Suppressor macrophage treated with lipopolysaccharide for 4 hours (primary cell): ENCODE results near the gene ERVK3-1.
A peak's percentile ranks its signal among the peaks of the same experiment; 100 is the strongest.
"Not testable (repeated sequence)": the region's sequence is repeated elsewhere in the genome, so short reads cannot be mapped to it uniquely, and the experiment has no call there.

ENCODE experiments used
- DNase-seq: peaks from one replicate; pipeline ENCODE4 v3.0.0-alpha.2; 2020

ERVK3-1 gene

GRCh38 chr19:58305065-58305931, at the start of gene ERVK3-1:
TSS of gene ERVK3-1 (plus strand) at chr19:58305377. CDS start at chr19:58312169, 6,792 bp downstream.
- peak; percentile 99 for DNase-seq

GRCh38 chr19:58258259-58258658, 46.9 kb upstream of the ERVK3-1 start:
- DNase-seq, result not testable (repeated sequence)

GRCh38 chr19:58261600-58261967, 43.6 kb upstream of the ERVK3-1 start:
- DNase-seq, result no peak

- no peak for DNase-seq
These were observed 42.9 kb upstream of the ERVK3-1 start for GRCh38 chr19:58261968-58262921.

GRCh38 chr19:58262922-58263296, 42.3 kb upstream of the ERVK3-1 start:
- no peak for DNase-seq

DNA sequence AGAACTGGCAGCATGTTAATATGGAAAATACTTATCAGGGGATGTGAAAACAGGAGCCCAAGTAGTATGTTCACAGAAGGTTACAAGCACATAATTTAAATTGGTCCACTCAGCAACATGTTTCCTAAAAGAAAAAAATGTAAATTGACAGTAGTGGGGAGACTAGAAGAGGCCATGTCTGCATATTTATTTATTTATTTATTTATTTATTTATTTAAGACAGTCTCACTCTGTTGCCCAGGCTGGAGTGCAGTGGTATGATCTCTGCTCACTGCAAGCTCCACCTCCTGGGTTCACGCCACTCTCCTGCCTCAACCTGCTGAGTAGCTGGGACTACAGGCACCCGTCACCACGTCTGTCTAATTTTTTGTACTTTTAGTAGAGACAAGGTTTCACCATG, 40.1 kb upstream of the ERVK3-1 start:
- DNase-seq, result no peak

DNA sequence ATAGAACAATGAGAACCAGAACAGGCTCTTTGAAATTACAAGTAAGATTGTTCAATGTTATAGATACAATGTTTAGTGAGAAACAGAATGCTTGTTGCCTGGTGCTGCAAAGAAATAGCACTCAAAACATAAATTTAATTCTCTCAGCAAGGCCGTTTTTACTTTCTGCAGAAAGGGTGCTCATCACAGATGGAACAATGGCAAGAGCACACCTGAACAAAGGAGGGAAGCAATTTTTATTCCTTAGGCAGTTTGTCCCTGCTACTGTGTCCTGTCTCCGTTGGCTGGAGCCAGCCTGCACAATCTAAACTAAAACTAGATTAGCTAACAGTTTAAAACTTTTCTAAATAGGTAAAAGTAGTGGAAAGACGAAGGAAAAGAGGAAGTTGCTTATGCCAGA, 36.8 kb upstream of the ERVK3-1 start:
- no peak for DNase-seq

DNA sequence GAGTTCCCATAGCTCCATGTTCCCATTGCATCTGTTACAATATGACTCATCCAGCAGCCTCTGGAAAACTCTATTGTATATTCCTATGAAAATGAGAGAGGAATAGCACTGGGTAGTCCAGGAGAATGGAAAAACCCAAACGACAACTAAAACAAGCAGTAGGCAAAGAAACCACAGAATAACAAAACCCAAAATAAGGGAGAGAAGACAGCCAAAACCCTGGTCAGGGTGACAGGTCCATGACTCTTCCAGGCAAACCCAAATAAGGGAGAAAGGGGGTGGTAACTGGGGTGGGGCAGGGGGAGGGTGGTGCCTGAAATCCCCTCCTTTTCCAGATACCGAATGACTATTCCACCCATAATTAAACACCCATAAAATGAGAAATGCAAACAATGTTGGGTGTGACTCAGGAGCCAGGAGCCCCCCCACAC, 30.4 kb upstream of the ERVK3-1 start:
- no peak for DNase-seq

GRCh38 chr19:58275564-58275963, 29.6 kb upstream of the ERVK3-1 start:
- DNase-seq, result no peak

DNA sequence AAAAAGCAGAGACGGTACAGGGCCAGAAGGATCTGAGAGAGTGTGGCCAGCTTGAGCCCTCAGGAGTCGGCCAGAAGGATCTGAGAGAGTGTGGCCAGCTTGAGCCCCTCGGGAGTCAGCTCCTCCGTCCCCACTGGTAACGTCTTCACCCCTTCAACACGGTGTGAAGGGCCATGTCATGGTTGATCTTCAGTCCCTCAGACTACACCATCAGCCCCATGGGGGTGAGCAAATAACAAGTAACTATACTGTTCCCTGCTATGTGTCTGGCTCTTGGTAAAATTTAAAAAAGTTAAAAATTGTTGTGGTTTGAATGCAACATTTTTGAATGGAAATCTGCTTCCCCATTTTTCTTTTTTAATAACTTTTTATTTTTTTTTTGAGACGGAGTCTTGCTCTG, 28.0 kb upstream of the ERVK3-1 start:
- DNase-seq, result no peak

DNA sequence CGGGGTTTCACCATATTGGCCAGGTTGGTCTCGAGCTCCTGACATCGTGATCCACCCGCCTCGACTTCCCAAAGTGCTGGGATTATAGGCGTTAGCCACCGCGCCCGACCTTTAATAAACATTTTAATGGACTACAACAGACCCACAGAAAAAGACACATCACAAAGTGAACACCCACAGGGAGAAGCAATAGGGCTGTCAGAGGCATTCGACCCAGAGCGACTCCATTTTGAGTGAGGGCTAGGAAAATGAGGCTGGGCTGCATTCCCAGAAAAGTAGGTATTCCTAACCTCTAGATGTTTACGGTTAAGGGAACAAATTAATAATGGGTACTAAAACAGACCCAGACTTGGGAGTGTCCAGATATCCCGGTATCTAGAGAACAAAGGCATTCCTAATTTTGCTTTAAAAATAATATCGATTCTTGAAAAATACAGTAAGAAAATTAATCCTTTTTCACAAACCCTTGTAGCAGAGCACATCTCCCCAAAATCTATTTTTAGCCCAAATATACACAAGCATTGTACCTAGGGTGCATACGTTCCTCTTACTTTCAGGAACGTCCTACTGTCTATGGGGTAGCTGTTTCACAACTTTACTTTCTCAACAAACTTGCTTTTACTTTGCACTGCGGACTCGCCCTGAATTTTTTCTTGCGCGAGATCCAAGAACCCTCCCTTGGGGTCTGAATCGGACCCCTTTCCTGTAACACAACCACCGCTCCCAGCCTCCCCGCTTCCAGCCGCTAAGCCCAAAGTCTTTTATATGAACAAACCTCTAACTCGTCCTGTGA, 27.2 kb upstream of the ERVK3-1 start:
- no peak for DNase-seq

DNA sequence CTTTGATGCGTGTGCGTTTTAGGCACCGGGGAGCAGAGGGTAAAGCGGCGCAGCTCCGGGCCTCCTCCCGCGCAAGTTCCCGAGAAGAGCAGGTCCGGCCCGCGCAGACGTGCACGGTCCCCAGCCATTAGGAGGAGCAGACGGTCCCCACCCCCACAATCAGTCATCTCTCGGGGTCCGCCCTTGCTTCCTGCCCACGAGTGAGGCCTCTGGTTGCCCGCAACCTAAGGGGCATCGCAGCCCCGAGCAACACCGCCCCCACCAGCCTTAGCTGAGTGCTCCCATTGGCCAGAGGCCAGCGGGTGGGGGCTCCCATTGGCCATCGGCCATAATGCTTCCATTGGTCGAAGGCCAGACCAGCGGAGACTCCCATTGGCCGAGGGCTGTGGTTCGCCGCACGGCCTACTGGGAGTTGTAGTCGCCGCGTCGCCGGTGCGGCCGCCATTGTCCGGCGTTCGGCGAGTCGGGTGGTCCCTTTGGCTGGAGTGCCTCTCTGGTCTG, 26.6 kb upstream of the ERVK3-1 start, which contains the start of gene ZNF8:
Gene ZNF8 (plus strand): TSS at position 415 of the 501 bp plus-strand sequence. CDS start 127 bp downstream, outside the sequence.
- peak; percentile 99 for DNase-seq

GRCh38 chr19:58279042-58279924, 25.9 kb upstream of the ERVK3-1 start:
- DNase-seq, result peak; percentile 58

GRCh38 chr19:58279925-58280316, 25.3 kb upstream of the ERVK3-1 start:
- no peak for DNase-seq

DNA sequence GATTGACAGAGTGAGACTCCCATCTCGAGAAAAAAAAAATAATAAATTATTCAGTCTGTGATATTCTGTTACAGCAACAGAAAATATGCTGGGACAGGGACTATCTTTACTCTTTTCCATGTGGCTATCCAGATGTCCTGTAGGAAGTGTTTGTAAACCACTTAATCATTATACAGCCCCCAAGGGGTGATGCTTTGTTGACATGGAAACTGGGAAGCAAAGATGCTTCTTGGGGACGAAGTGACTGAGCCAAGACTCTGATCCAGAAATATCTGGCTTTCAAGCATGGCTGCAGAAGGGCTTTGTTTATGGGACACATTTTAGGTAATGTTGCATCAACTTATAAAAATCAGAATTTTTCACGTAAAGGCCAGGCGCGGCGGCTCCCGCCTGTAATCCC, 21.0 kb upstream of the ERVK3-1 start:
- DNase-seq, result no peak

DNA sequence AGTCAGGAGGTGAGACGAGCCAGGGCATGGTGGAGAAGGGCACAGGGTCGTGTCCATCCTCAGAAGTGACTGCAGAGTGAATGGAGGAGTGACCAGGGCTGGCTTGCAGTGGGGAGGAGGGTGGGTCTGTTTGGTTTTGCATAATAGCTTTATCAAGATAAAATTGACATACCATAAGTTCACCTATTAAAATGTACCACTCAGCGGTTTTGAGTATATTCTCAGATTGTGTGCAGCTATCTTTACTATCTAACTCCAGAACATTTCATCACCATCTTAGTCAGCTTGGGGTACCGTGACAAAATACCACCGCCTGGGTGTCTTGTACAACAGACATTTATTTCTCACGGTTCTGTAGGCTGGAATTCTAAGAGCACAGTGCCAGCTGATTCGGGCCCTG, 13.2 kb upstream of the ERVK3-1 start:
- DNase-seq, result no peak

- DNase-seq, result no peak
These were observed 10.3 kb upstream of the ERVK3-1 start for GRCh38 chr19:58294743-58295374.

- DNase-seq, result no peak
These were observed 9.1 kb upstream of the ERVK3-1 start for GRCh38 chr19:58296104-58296503.

DNA sequence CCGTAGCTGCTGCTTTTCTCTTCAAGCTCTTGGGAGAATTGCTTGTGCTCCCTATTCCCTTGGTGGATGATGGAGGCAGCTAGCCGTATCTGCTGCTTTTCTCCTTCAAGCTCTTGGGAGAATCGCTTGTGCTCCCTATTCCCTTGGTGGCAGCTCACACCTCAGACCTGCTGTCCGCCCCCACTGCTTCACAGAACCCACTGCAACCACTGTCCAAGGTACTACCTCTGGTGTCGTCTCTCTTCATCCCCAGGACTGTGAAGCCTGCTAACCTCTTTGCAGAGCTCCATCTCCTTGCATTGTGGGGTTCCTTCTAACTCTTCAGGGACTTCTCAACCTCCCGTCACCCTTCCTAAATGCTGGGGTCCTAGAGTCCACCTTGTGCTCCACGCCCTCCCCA, 4.6 kb upstream of the ERVK3-1 start:
- no peak for DNase-seq

- DNase-seq, result no peak
These were observed 922 bp upstream of the ERVK3-1 start for GRCh38 chr19:58304255-58304654.

GRCh38 chr19:58304748-58305064, 471 bp upstream of the ERVK3-1 start:
- no peak for DNase-seq
